A549 (cell line): ENCODE measurements around the gene BRAT1.

Source experiments
- CTCF ChIP-seq: fragments of >200 bp; sonication (Bioruptor Twin); formaldehyde crosslinking; IDR thresholded peaks from 3 replicates; pipeline ENCODE4 v1.5.1; 2016
- EP300 ChIP-seq, 2 experiments: fragments of >200 bp; sonication (Bioruptor Twin); formaldehyde crosslinking; IDR thresholded peaks; 2 replicates in 1 of 2; 3 replicates in 1 of 2; pipeline ENCODE4 v1.6.1; 2016 to 2017
- POLR2A ChIP-seq: IDR thresholded peaks from 2 replicates; pipeline ENCODE4 v1.6.1; 2012; ENCODE audit warnings: mild to moderate bottlenecking, low read length
- RCOR1 ChIP-seq: fragments of 150-350 bp; IDR thresholded peaks from 2 replicates; pipeline ENCODE4 v1.6.1; 2014; ENCODE audit warnings: antibody characterized with exemption, low read length, low read depth
- RFX5 ChIP-seq: fragments of 450-650 bp; IDR thresholded peaks from 2 replicates; pipeline ENCODE4 v1.7.1; 2014; ENCODE audit warnings: antibody characterized with exemption, mild to moderate bottlenecking, moderate library complexity
- USF2 ChIP-seq: fragments of 450-650 bp; IDR thresholded peaks from 2 replicates; pipeline ENCODE4 v1.6.1; 2014; ENCODE audit warnings: antibody characterized with exemption
- TF ChIP-seq, protein P1 (sequence below): IDR thresholded peaks from 2 replicates; pipeline ENCODE4 v1.6.1; 2012

GRCh38 chr7:2575733-2576340 is 20.5 kb upstream of the BRAT1 start:
- TF ChIP-seq, protein P1, sequence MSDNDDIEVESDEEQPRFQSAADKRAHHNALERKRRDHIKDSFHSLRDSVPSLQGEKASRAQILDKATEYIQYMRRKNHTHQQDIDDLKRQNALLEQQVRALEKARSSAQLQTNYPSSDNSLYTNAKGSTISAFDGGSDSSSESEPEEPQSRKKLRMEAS, result no peak
- no peak for TF ChIP-seq CTCF
- no peak for TF ChIP-seq RFX5
- no peak for TF ChIP-seq EP300 (IDR thresholded peaks at IDR 0.05)
- no peak for TF ChIP-seq RCOR1
- no peak for TF ChIP-seq POLR2A
- no peak for TF ChIP-seq USF2
